ENCODE results near the gene PRR36. TPM values are rescaled to one million over a fixed set of nuclear protein-coding genes. Genes with fewer than 3 reads are reported as not detected.

PRR36 gene
- total and polyA plus RNA-seq, 8 donors, result 0.18 to 0.61 (median 0.47) TPM; not detected in 4

DNA sequence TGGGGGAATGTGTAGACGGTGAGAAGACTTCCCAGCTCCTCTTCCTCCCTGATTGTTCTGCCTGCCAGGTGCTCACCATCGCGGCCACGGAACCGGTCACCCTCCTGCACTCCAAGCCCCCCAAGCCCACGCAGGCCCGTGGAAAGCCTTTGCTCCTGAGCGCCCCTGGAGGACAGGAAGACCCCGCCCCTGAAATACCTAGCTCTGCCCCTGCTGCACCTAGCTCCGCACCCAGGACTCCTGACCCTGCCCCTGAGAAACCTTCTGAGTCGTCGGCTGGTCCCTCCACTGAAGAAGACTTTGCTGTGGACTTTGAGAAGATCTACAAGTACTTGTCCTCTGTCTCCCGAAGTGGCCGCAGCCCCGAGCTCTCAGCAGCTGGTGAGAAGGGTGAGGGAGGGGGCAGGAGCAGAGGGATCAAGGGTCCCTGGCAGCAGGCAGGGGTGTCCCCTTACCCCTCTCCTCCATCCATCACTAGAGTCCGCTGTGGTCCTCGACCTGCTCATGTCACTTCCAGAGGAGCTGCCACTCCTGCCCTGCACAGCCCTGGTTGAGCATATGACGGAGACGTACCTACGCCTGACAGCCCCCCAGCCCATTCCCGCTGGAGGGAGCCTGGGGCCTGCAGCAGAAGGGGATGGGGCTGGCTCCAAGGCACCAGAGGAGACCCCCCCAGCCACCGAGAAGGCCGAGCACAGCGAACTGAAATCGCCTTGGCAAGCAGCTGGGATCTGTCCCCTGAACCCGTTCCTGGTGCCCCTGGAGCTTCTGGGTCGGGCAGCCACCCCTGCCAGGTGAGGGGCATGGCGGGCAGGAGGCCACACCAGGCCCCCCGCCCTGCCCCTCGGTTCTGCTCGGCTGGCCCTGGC lies 48.0 kb upstream of the PRR36 start:
- Histone ChIP-seq H3K9me3 (no peaks in the 10 kb centered on the region), H3K4me1 (peaks cover 57 to 89% (median 72%) of the 10 kb centered on the region in 4 donors), H3K4me3 (peak overlapping the region in 2 of 4 donors; percentile 69 to 79), H3K27ac (peak overlapping the region in 3 of 5 donors; percentile 89 to 94 (median 94)), H3K27me3 (peaks cover 5 to 38% (median 31%) of the 10 kb centered on the region in 3 donors), H3K36me3 (peaks cover 13 to 20% (median 17%) of the 10 kb centered on the region in 4 donors)
- WGBS, 5 donors, result 85 to 94% (median 91%) methylated on average over 13 to 31 of the region's 31 CpGs
- intact Hi-C loops (cut with DNase I; ENCODE audit: low total_unique reads), result loop anchor here (10.0 kb wide), 1 partner anchor 67 kb away; no protein-coding TSS in a partner anchor
- DNase-seq, result no peak
- TF ChIP-seq EP300 (IDR thresholded peaks at IDR 0.05), result no peak
- no peak for TF ChIP-seq POLR2A (IDR thresholded peaks at IDR 0.05)
- TF ChIP-seq POLR2AphosphoS5 (IDR thresholded peaks at IDR 0.05), result no peak
- TF ChIP-seq, protein P1, sequence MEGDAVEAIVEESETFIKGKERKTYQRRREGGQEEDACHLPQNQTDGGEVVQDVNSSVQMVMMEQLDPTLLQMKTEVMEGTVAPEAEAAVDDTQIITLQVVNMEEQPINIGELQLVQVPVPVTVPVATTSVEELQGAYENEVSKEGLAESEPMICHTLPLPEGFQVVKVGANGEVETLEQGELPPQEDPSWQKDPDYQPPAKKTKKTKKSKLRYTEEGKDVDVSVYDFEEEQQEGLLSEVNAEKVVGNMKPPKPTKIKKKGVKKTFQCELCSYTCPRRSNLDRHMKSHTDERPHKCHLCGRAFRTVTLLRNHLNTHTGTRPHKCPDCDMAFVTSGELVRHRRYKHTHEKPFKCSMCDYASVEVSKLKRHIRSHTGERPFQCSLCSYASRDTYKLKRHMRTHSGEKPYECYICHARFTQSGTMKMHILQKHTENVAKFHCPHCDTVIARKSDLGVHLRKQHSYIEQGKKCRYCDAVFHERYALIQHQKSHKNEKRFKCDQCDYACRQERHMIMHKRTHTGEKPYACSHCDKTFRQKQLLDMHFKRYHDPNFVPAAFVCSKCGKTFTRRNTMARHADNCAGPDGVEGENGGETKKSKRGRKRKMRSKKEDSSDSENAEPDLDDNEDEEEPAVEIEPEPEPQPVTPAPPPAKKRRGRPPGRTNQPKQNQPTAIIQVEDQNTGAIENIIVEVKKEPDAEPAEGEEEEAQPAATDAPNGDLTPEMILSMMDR (IDR thresholded peaks at IDR 0.05), result no peak

- peak overlapping the region; percentile 69 to 83 (median 76) for H3K4me3 ChIP-seq
- no peak for DNase-seq
These were observed 47.2 kb upstream of the PRR36 start for GRCh38 chr19:7921302-7921966.

DNA sequence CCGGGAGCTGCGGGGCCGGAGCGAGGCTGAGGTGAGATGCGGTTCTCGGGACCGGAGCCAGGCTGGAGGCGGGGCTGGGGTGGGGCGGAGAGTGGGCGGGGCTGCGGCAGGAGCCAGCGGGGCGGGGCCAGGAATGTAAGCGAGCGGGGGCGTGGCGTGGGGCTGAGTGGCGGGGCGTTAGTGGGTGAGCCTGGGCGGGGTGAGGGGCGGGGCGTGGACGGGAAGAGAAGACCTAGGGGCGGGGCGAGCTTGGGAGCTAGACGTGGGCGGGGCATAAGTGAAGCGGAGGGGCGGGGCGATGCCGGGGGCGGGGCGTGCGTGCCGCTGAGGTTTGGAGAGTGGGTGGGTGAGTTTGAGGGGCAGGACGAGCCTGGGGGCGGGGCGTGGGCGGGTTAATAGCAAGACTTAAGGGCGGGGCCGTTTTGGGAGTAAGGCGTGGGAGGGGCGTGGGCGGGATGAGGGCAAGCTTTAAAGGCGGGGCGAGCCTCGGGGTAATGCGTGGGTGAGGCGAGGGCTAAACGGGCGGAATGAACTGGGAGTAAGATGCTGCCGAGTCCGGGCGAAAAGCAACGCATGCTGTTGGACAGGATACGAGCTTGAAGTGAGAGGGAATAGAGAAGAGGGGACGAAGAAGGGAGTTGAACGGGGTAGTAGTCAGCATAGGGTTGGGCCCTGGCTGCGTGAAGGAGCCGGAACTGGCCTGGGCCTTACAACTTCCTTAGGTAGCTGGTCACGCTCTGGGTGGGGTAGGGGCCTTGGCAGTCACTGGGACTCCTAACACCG lies 46.5 kb upstream of the PRR36 start:
- Histone ChIP-seq H3K4me1 (peaks cover 63 to 91% (median 76%) of the 10 kb centered on the region in 4 donors), H3K27ac (peak overlapping the region; percentile 89 to 97 (median 94))
- 1 to 3% (median 2%) methylated on average over 43 to 62 of the region's 62 CpGs for WGBS, 5 donors

More at GRCh38 chr19:7921302-7921966, 47.2 kb upstream of the PRR36 start:
- TF ChIP-seq, protein P1 (IDR thresholded peaks at IDR 0.05), result no peak
- TF ChIP-seq POLR2AphosphoS5 (IDR thresholded peaks at IDR 0.05) (no peak), POLR2A (IDR thresholded peaks at IDR 0.05) (no peak), EP300 (IDR thresholded peaks at IDR 0.05) (no peak)
- peaks cover 13 to 20% (median 16%) of the 10 kb centered on the region in 4 donors for H3K36me3 ChIP-seq
- intact Hi-C loops (cut with DNase I; ENCODE audit: low total_unique reads), result loop anchor here (10.0 kb wide), 1 partner anchor 67 kb away; no protein-coding TSS in a partner anchor
- peak overlapping the region; percentile 79 to 94 (median 93) for H3K27ac ChIP-seq
- H3K27me3 ChIP-seq, result peaks cover 9 to 46% (median 38%) of the 10 kb centered on the region in 3 donors
- 26 to 43% (median 37%) methylated on average over 12 to 17 of the region's 17 CpGs for WGBS, 5 donors
- peaks cover 60 to 89% (median 73%) of the 10 kb centered on the region in 4 donors for H3K4me1 ChIP-seq
- H3K9me3 ChIP-seq, result no peaks in the 10 kb centered on the region

More for the DNA sequence above, 46.5 kb upstream of the PRR36 start:
- H3K27me3 ChIP-seq, result peaks cover 12 to 52% (median 46%) of the 10 kb centered on the region in 3 donors
- intact Hi-C loops (cut with DNase I; ENCODE audit: low total_unique reads), result loop anchor here (10.0 kb wide), 1 partner anchor 66 kb away; no protein-coding TSS in a partner anchor
- H3K4me3 ChIP-seq, result peak overlapping the region; percentile 69 to 83 (median 76)
- TF ChIP-seq POLR2A (IDR thresholded peaks at IDR 0.05) (no peak), POLR2AphosphoS5 (IDR thresholded peaks at IDR 0.05) (peak; percentile 41 to 65 (median 53))
- peak; percentile 99 to 100 for DNase-seq
- H3K9me3 ChIP-seq, result no peaks in the 10 kb centered on the region
- peaks cover 13 to 20% (median 16%) of the 10 kb centered on the region in 4 donors for H3K36me3 ChIP-seq

Data from stomach (tissue), 9 donors.